WTC11 (cell line): ENCODE results near the gene ZNF530. TPM values are rescaled to one million over a fixed set of nuclear protein-coding genes. Genes with fewer than 3 reads are reported as not detected.

Experiments used
- ATAC-seq: fragments of 200-7000 bp; cut with Tn5 transposase; 2 replicates; pipeline ENCODE4 v1.10.0; 2021; ENCODE audit warnings: mild to moderate bottlenecking, moderate library complexity
- CTCF ChIA-PET: fragments of 300-600 bp; sonication (Branson Sonifier 250); formaldehyde crosslinking; loops from one replicate; lab custom pipeline; 2021; ENCODE audit warnings: antibody characterized with exemption; lab: Charles Lee
- POLR2A ChIA-PET: fragments of 350-600 bp; sonication (Branson Sonifier 250); formaldehyde crosslinking; loops from one replicate; lab custom pipeline; 2021; ENCODE audit warnings: antibody characterized with exemption; lab: Charles Lee
- DNase-seq: peaks from one replicate; pipeline ENCODE4 v3.0.0; 2021; ENCODE audit warnings: low spot score
- H3K27ac Mint-ChIP-seq: 2 replicates; pipeline ENCODE4 v1.8.0; 2021; ENCODE audit warnings: mixed read lengths
- H3K27me3 Mint-ChIP-seq: 2 replicates; pipeline ENCODE4 v1.8.0; 2021; ENCODE audit warnings: low read depth, mild to moderate bottlenecking, moderate library complexity, mixed read lengths
- H3K36me3 Mint-ChIP-seq: 2 replicates; pipeline ENCODE4 v1.8.0; 2021; ENCODE audit warnings: mixed read lengths
- H3K4me1 Mint-ChIP-seq: 2 replicates; pipeline ENCODE4 v1.8.0; 2022; ENCODE audit warnings: mixed read lengths
- H3K4me3 Mint-ChIP-seq: 2 replicates; pipeline ENCODE4 v1.8.0; 2021; ENCODE audit warnings: mild to moderate bottlenecking, moderate library complexity, mixed read lengths
- H3K9me3 Mint-ChIP-seq: 2 replicates; pipeline ENCODE4 v1.8.0; 2021; ENCODE audit warnings: mixed read lengths
- ARID4B ChIP-seq: sonication (generic); formaldehyde crosslinking; IDR thresholded peaks from 2 replicates; pipeline ENCODE4 v1.8.0; 2023; ENCODE audit warnings: missing genetic modification reagents, mild to moderate bottlenecking, borderline replicate concordance
- ATF2 ChIP-seq: sonication (generic); formaldehyde crosslinking; IDR thresholded peaks from 2 replicates; pipeline ENCODE4 v1.8.1; 2022; ENCODE audit warnings: low read depth, missing genetic modification reagents, borderline replicate concordance
- ATF3 ChIP-seq: sonication (generic); formaldehyde crosslinking; conservative IDR thresholded peaks from 2 replicates; pipeline ENCODE4 v1.8.1; 2022; ENCODE audit warnings: mild to moderate bottlenecking, missing genetic modification reagents
- CTCF ChIP-seq: fragments of 200-600 bp; IDR thresholded peaks from 2 replicates; pipeline ENCODE4 v1.8.0; 2022; ENCODE audit warnings: antibody characterized with exemption
- ERG ChIP-seq: fragments of 250-450 bp; sonication (Bioruptor Pico); IDR thresholded peaks from 2 replicates; pipeline ENCODE4 v1.8.0; 2021; ENCODE audit warnings: mild to moderate bottlenecking
- ETV6 ChIP-seq: sonication (generic); formaldehyde crosslinking; IDR thresholded peaks from 2 replicates; pipeline ENCODE4 v1.8.1; 2022; ENCODE audit warnings: mild to moderate bottlenecking, missing genetic modification reagents
- IRF1 ChIP-seq: sonication (generic); formaldehyde crosslinking; IDR thresholded peaks from 2 replicates; pipeline ENCODE4 v1.8.0; 2023; ENCODE audit warnings: missing genetic modification reagents
- IRF2 ChIP-seq: sonication (generic); formaldehyde crosslinking; IDR thresholded peaks from 2 replicates; pipeline ENCODE4 v1.8.0; 2022; ENCODE audit warnings: low read depth, missing genetic modification reagents, borderline replicate concordance
- JUN ChIP-seq: sonication (generic); formaldehyde crosslinking; IDR thresholded peaks from 2 replicates; pipeline ENCODE4 v1.8.0; 2023; ENCODE audit warnings: mild to moderate bottlenecking, missing genetic modification reagents
- MAX ChIP-seq: sonication (generic); formaldehyde crosslinking; IDR thresholded peaks from 2 replicates; pipeline ENCODE4 v1.8.0; 2022; ENCODE audit warnings: mild to moderate bottlenecking, missing genetic modification reagents
- MLX ChIP-seq: sonication (generic); formaldehyde crosslinking; IDR thresholded peaks from 2 replicates; pipeline ENCODE4 v1.8.1; 2023; ENCODE audit warnings: mild to moderate bottlenecking, missing genetic modification reagents, moderate library complexity
- STAT6 ChIP-seq: sonication (generic); formaldehyde crosslinking; conservative IDR thresholded peaks from 2 replicates; pipeline ENCODE4 v1.8.1; 2023; ENCODE audit warnings: mild to moderate bottlenecking, low read depth, missing genetic modification reagents, moderate library complexity
- USF2 ChIP-seq: sonication (generic); formaldehyde crosslinking; IDR thresholded peaks from 2 replicates; pipeline ENCODE4 v1.8.1; 2023; ENCODE audit warnings: mild to moderate bottlenecking, missing genetic modification reagents, moderate library complexity
- ZBTB21 ChIP-seq: sonication (generic); formaldehyde crosslinking; IDR thresholded peaks from 2 replicates; pipeline ENCODE4 v1.8.1; 2023; ENCODE audit warnings: mild to moderate bottlenecking, missing genetic modification reagents, borderline replicate concordance
- ZNF232 ChIP-seq: sonication (generic); formaldehyde crosslinking; IDR thresholded peaks from 2 replicates; pipeline ENCODE4 v1.8.0; 2022; ENCODE audit warnings: mild to moderate bottlenecking, missing genetic modification reagents
- ZNF396 ChIP-seq: fragments of 250-450 bp; sonication (Bioruptor Pico); IDR thresholded peaks from 2 replicates; pipeline ENCODE4 v1.8.0; 2021; ENCODE audit warnings: mild to moderate bottlenecking, moderate library complexity, borderline replicate concordance
- ZNF416 ChIP-seq: fragments of 250-450 bp; sonication (Bioruptor Pico); IDR thresholded peaks from 2 replicates; pipeline ENCODE4 v1.9.0; 2021; ENCODE audit warnings: mild to moderate bottlenecking, inconsistent platforms
- ZSCAN18 ChIP-seq: fragments of 250-450 bp; sonication (Bioruptor Pico); IDR thresholded peaks from 2 replicates; pipeline ENCODE4 v2.1.2; 2022; ENCODE audit warnings: mild to moderate bottlenecking, moderate library complexity
- total RNA-seq: library from RNA; stranded (reverse); gene quantifications from 3 replicates; pipeline ENCODE4 v1.2.3, GENCODE V29; 2021

ZNF530 gene
- total RNA-seq, 1 experiment from 2014 or later, result 11.2 TPM

GRCh38 chr19:57613941-57614743, 14.5 kb downstream of the ZNF530 start, which contains the start of gene ZNF134 (continued):
- no peak for TF ChIP-seq ERG (CRISPR knock-in tag)
- no peak for TF ChIP-seq MLX
- TF ChIP-seq ATF2 (CRISPR knock-in tag), result no peak
- no peak for TF ChIP-seq ATF3 (CRISPR knock-in tag)
- no peak for TF ChIP-seq ETV6 (CRISPR knock-in tag)
- TF ChIP-seq CTCF, result no peak
- TF ChIP-seq JUN (CRISPR knock-in tag), result no peak
- no peak for TF ChIP-seq STAT6 (CRISPR knock-in tag)
- TF ChIP-seq IRF2 (CRISPR knock-in tag), result no peak
- 0 out of 2 replicates have a peak, but pooled peaks have one; percentile 5 for TF ChIP-seq ZBTB21
- no peak for TF ChIP-seq ZNF396 (CRISPR knock-in tag)
- no peak for TF ChIP-seq ZNF232
- TF ChIP-seq, all 79 proteins: peak for 15

- ChIA-PET POLR2A (no interaction called here), CTCF (no interaction called here)
- Mint-ChIP-seq H3K27ac (peak overlapping the region; percentile 89; the same call in 1 of the 2 replicates), H3K36me3 (peaks cover 61% of the 10 kb centered on the region), H3K27me3 (peaks cover 12% of the 10 kb centered on the region), H3K4me1 (peaks cover 14% of the 10 kb centered on the region), H3K4me3 (peak overlapping the region; percentile 99), H3K9me3 (peaks cover 64% of the 10 kb centered on the region)
- no peak for DNase-seq
- ATAC-seq, result no peak
- no peak for TF ChIP-seq IRF1 (CRISPR knock-in tag)
- no peak for TF ChIP-seq USF2 (CRISPR knock-in tag)
- TF ChIP-seq ARID4B (CRISPR knock-in tag), result no peak
- no peak for TF ChIP-seq MAX (CRISPR knock-in tag)
- TF ChIP-seq ZNF416 (CRISPR knock-in tag), result no peak
- no peak for TF ChIP-seq ZSCAN18 (CRISPR knock-in tag)
Measured at GRCh38 chr19:57615346-57615745, 15.7 kb downstream of the ZNF530 start.
